Measurements from ENCODE around the gene YPEL1.
"Not testable (repeated sequence)": the region's sequence is repeated elsewhere in the genome, so short reads cannot be mapped to it uniquely, and the experiment has no call there.

The YPEL1 gene

GRCh38 chr22:21755851-21756284, 20.3 kb upstream of the YPEL1 start:
- in situ Hi-C loops (cut with HindIII; ENCODE audit: low sequenced_read_pairs) = no loop called here

GRCh38 chr22:21754523-21754922, 18.9 kb upstream of the YPEL1 start:
- in situ Hi-C loops (cut with HindIII; ENCODE audit: low sequenced_read_pairs) = no loop called here

GRCh38 chr22:21753374-21754111, 17.9 kb upstream of the YPEL1 start:
- in situ Hi-C loops (cut with HindIII; ENCODE audit: low sequenced_read_pairs) = no loop called here

GRCh38 chr22:21752276-21752675, 16.7 kb upstream of the YPEL1 start:
- in situ Hi-C loops (cut with HindIII; ENCODE audit: low sequenced_read_pairs) = no loop called here

GRCh38 chr22:21745948-21746347, 10.4 kb upstream of the YPEL1 start:
- in situ Hi-C loops (cut with HindIII; ENCODE audit: low sequenced_read_pairs) = no loop called here

- in situ Hi-C loops (cut with HindIII; ENCODE audit: low sequenced_read_pairs) = not testable (repeated sequence)
Measured at GRCh38 chr22:21744917-21745316, 9.3 kb upstream of the YPEL1 start.

- in situ Hi-C loops (cut with HindIII; ENCODE audit: low sequenced_read_pairs) = no loop called here
Measured at GRCh38 chr22:21741790-21742189, 6.2 kb upstream of the YPEL1 start.

- in situ Hi-C loops (cut with HindIII; ENCODE audit: low sequenced_read_pairs) = no loop called here
Measured at GRCh38 chr22:21741059-21741458, 5.5 kb upstream of the YPEL1 start.

- in situ Hi-C loops (cut with HindIII; ENCODE audit: low sequenced_read_pairs) = no loop called here
Measured at GRCh38 chr22:21739828-21740377, 4.3 kb upstream of the YPEL1 start.

- in situ Hi-C loops (cut with HindIII; ENCODE audit: low sequenced_read_pairs) = no loop called here
Measured at GRCh38 chr22:21738966-21739365, 3.4 kb upstream of the YPEL1 start.

- in situ Hi-C loops (cut with HindIII; ENCODE audit: low sequenced_read_pairs) = no loop called here
Measured at GRCh38 chr22:21738081-21738480, 2.5 kb upstream of the YPEL1 start.

GRCh38 chr22:21736948-21737347, 1.4 kb upstream of the YPEL1 start:
- in situ Hi-C loops (cut with HindIII; ENCODE audit: low sequenced_read_pairs) = no loop called here

- in situ Hi-C loops (cut with HindIII; ENCODE audit: low sequenced_read_pairs) = no loop called here
Measured at GRCh38 chr22:21736084-21736642, 569 bp upstream of the YPEL1 start.

GRCh38 chr22:21734540-21735199, 924 bp downstream of the YPEL1 start:
- in situ Hi-C loops (cut with HindIII; ENCODE audit: low sequenced_read_pairs) = no loop called here

GRCh38 chr22:21731503-21731902, 4.1 kb downstream of the YPEL1 start:
- in situ Hi-C loops (cut with HindIII; ENCODE audit: low sequenced_read_pairs) = no loop called here

- in situ Hi-C loops (cut with HindIII; ENCODE audit: low sequenced_read_pairs) = no loop called here
Measured at GRCh38 chr22:21730535-21731308, 4.9 kb downstream of the YPEL1 start.

GRCh38 chr22:21729184-21729583, 6.4 kb downstream of the YPEL1 start:
- in situ Hi-C loops (cut with HindIII; ENCODE audit: low sequenced_read_pairs) = not testable (repeated sequence)

GRCh38 chr22:21728270-21728669, 7.3 kb downstream of the YPEL1 start:
- in situ Hi-C loops (cut with HindIII; ENCODE audit: low sequenced_read_pairs) = no loop called here

- in situ Hi-C loops (cut with HindIII; ENCODE audit: low sequenced_read_pairs) = no loop called here
Measured at GRCh38 chr22:21727768-21728167, 7.8 kb downstream of the YPEL1 start.

GRCh38 chr22:21727159-21727558, 8.4 kb downstream of the YPEL1 start:
- in situ Hi-C loops (cut with HindIII; ENCODE audit: low sequenced_read_pairs) = no loop called here

GRCh38 chr22:21726650-21727049, 8.9 kb downstream of the YPEL1 start:
- in situ Hi-C loops (cut with HindIII; ENCODE audit: low sequenced_read_pairs) = no loop called here

Data from endothelial cell of hepatic sinusoid (primary cell).